ENCODE data around the gene INF2.
"Not testable (repeated sequence)": the region's sequence is repeated elsewhere in the genome, so short reads cannot be mapped to it uniquely, and the experiment has no call there.

Gene INF2

DNA sequence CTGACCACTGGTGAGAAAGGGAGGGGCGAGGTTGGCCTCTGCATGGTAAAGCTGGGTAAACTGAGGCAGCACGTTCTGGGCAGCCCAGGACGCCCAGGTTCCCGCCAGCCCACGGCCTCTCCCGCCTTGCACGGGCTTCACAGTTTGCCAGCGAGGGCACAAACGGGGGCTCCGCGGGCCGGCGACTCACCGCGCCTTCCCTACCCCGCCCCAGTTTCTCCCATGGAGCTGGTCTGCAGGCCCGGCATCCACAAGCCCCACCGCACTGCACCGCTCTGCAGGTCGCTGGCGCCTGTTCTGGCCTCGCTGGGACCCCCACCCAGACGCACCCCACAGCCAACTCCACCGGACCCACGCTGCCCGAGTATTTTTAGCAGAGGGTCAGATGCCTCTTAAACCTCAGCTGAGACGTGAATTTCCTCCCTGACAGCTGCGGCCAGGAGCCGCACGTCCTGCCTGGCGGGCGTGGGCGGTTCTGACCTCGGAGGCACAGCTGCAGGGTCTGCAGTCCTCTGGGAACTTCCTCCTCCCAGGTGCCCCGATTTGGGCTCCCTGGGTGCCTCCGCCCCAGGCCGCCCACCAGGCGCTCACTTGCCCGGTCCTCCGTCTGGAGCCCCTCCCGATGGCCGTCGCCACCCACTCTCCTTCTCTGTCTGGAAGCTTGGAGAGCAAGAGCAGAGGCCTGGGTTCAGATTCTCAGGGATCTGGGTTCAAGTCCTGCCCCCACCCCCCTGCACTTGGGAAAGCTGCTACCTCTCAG, 29.5 kb upstream of the INF2 start:
- H3K4me2 ChIP-seq (ENCODE audit: low read length), result peak overlapping the region; percentile 18; the same call in 1 of the 2 replicates
- H3K36me3 ChIP-seq (ENCODE audit: insufficient read depth, low read length), result no peaks in the 10 kb centered on the region; the same call in 1 of the 2 replicates
- H3K9me2 ChIP-seq (ENCODE audit: low read depth, low read length), result no peaks in the 10 kb centered on the region
- no peaks in the 10 kb centered on the region for H3K79me2 ChIP-seq (ENCODE audit: insufficient read depth, low read length)
- peak overlapping the region; percentile 84 for H3K27ac ChIP-seq (ENCODE audit: low read depth, low read length, poor library complexity, severe bottlenecking)
- TF ChIP-seq EZH2 (IDR thresholded peaks at IDR 0.05; ENCODE audit: borderline replicate concordance, low read length), result no peak
- no peaks in the 10 kb centered on the region for H4K20me1 ChIP-seq (ENCODE audit: insufficient read depth, low read length)
- peaks cover 54% of the 10 kb centered on the region for H3K4me1 ChIP-seq (ENCODE audit: insufficient read depth, low read length, severe bottlenecking)
- no peak overlapping the region for H2AFZ ChIP-seq (ENCODE audit: low read length)
- no peaks in the 10 kb centered on the region for H3F3A ChIP-seq (ENCODE audit: insufficient read depth, low read length)
- H3K4me3 ChIP-seq (ENCODE audit: low read depth, low read length, poor library complexity, severe bottlenecking), result no peak overlapping the region
- peaks cover 17% of the 10 kb centered on the region; the same call in 1 of the 2 replicates for H3K27me3 ChIP-seq (ENCODE audit: insufficient read depth, low read length)
- H3K9ac ChIP-seq (ENCODE audit: low read length), result no peak overlapping the region
- H3K9me3 ChIP-seq (ENCODE audit: low read length), result no peaks in the 10 kb centered on the region

DNA sequence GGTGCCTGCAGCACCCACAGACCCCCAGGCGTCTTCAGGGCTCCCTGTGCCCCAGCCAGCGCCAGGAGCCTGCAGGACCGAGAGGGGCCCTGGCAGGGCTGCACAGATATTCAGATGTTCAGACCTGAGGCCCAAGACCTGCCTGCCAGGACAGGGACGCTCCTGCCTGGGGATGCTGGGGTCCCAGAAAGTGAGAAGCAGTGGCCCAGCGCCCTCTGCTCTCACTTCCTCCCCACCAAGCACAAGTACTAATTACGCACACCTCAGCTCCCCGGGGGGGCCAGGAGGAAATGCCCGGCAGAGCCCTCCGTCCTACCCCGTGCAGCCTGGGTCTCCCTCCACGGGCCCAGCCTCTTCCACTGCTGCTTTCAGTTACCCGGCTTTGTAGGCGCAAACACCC, 28.8 kb upstream of the INF2 start:
- Histone ChIP-seq H3K4me2 (ENCODE audit: low read length) (peak overlapping the region; percentile 18; the same call in 1 of the 2 replicates), H3K9me3 (ENCODE audit: low read length) (no peaks in the 10 kb centered on the region), H3K9me2 (ENCODE audit: low read depth, low read length) (no peaks in the 10 kb centered on the region), H3K4me3 (ENCODE audit: low read depth, low read length, poor library complexity, severe bottlenecking) (no peak overlapping the region), H3K36me3 (ENCODE audit: insufficient read depth, low read length) (no peaks in the 10 kb centered on the region; the same call in 1 of the 2 replicates), H3F3A (ENCODE audit: insufficient read depth, low read length) (no peaks in the 10 kb centered on the region), H3K27me3 (ENCODE audit: insufficient read depth, low read length) (peaks cover 15% of the 10 kb centered on the region; the same call in 1 of the 2 replicates), H3K79me2 (ENCODE audit: insufficient read depth, low read length) (no peaks in the 10 kb centered on the region), H3K27ac (ENCODE audit: low read depth, low read length, poor library complexity, severe bottlenecking) (peak overlapping the region; percentile 84), H3K9ac (ENCODE audit: low read length) (no peak overlapping the region), H2AFZ (ENCODE audit: low read length) (no peak overlapping the region), H4K20me1 (ENCODE audit: insufficient read depth, low read length) (no peaks in the 10 kb centered on the region), H3K4me1 (ENCODE audit: insufficient read depth, low read length, severe bottlenecking) (peaks cover 59% of the 10 kb centered on the region)
- TF ChIP-seq EZH2 (IDR thresholded peaks at IDR 0.05; ENCODE audit: borderline replicate concordance, low read length), result no peak

DNA sequence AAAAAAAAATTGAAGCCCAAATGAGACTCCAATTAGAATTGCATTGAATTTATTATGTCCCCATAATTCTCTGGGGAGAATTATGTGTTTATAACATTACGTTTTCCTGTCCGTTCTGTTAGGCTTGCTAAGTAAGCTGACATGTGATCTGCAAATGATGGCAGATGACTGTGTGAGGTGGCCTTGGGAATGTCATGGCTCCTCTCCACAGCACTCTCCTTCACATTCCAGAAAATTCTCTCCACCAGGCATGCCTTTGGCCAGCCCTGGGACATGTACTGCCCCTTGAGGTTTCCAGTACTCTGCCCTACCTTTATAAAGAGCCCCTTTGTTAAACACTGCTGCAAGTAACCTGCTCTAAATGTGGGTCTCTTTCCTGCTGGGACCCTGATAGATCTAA, 28.3 kb upstream of the INF2 start:
- peak overlapping the region; percentile 84 for H3K27ac ChIP-seq (ENCODE audit: low read depth, low read length, poor library complexity, severe bottlenecking)
- no peaks in the 10 kb centered on the region for H3K9me3 ChIP-seq (ENCODE audit: low read length)
- H3K27me3 ChIP-seq (ENCODE audit: insufficient read depth, low read length), result peaks cover 14% of the 10 kb centered on the region; the same call in 1 of the 2 replicates
- no peak for TF ChIP-seq EZH2 (IDR thresholded peaks at IDR 0.05; ENCODE audit: borderline replicate concordance, low read length)
- TF ChIP-seq, protein P1, sequence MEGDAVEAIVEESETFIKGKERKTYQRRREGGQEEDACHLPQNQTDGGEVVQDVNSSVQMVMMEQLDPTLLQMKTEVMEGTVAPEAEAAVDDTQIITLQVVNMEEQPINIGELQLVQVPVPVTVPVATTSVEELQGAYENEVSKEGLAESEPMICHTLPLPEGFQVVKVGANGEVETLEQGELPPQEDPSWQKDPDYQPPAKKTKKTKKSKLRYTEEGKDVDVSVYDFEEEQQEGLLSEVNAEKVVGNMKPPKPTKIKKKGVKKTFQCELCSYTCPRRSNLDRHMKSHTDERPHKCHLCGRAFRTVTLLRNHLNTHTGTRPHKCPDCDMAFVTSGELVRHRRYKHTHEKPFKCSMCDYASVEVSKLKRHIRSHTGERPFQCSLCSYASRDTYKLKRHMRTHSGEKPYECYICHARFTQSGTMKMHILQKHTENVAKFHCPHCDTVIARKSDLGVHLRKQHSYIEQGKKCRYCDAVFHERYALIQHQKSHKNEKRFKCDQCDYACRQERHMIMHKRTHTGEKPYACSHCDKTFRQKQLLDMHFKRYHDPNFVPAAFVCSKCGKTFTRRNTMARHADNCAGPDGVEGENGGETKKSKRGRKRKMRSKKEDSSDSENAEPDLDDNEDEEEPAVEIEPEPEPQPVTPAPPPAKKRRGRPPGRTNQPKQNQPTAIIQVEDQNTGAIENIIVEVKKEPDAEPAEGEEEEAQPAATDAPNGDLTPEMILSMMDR (IDR thresholded peaks at IDR 0.05; ENCODE audit: low read length), result no peak
- H3K9me2 ChIP-seq (ENCODE audit: low read depth, low read length), result no peaks in the 10 kb centered on the region
- peaks cover 62% of the 10 kb centered on the region for H3K4me1 ChIP-seq (ENCODE audit: insufficient read depth, low read length, severe bottlenecking)
- no peaks in the 10 kb centered on the region for H4K20me1 ChIP-seq (ENCODE audit: insufficient read depth, low read length)
- H3K4me3 ChIP-seq (ENCODE audit: low read depth, low read length, poor library complexity, severe bottlenecking), result no peak overlapping the region
- H3K79me2 ChIP-seq (ENCODE audit: insufficient read depth, low read length), result no peaks in the 10 kb centered on the region
- no peaks in the 10 kb centered on the region for H3F3A ChIP-seq (ENCODE audit: insufficient read depth, low read length)
- no peaks in the 10 kb centered on the region; the same call in 1 of the 2 replicates for H3K36me3 ChIP-seq (ENCODE audit: insufficient read depth, low read length)
- no peak overlapping the region for H3K4me2 ChIP-seq (ENCODE audit: low read length)
- no peak overlapping the region for H3K9ac ChIP-seq (ENCODE audit: low read length)
- no peak overlapping the region for H2AFZ ChIP-seq (ENCODE audit: low read length)

DNA sequence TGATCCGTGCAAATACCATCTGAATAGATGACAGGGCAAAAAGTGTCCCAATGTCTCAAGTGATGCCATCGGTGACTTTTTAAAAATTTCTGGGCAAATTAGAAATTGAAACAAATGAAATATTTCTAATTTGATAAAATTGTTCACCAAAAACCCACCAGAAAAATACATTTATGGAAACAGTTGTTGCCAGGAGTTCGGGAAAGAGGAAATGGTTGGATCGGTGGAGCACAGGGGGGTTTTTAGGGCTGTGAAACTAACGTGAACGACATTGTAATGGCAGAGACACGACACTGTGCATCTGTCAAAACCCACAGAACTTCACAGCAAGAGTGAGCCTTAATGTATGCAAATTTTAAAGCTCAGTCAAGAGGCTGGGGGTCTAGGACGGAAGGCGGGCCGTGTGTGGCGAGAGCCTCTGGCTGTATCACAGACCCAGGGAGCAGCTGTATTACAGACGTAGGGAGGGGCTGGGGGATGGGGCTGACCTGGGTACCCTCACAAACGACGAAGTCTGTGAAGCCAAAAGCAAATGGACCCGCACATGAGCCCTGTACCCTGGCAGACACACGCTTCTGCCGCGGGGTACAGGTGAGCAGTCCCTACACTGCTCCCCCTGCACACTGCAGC, 27.8 kb upstream of the INF2 start:
- H3K9me3 ChIP-seq (ENCODE audit: low read length); H3K4me3 ChIP-seq (ENCODE audit: low read depth, low read length, poor library complexity, severe bottlenecking); H3K79me2 ChIP-seq (ENCODE audit: insufficient read depth, low read length); H3K36me3 ChIP-seq (ENCODE audit: insufficient read depth, low read length); H3F3A ChIP-seq (ENCODE audit: insufficient read depth, low read length); H3K9me2 ChIP-seq (ENCODE audit: low read depth, low read length); H3K9ac ChIP-seq (ENCODE audit: low read length); H4K20me1 ChIP-seq (ENCODE audit: insufficient read depth, low read length); H3K4me2 ChIP-seq (ENCODE audit: low read length); H2AFZ ChIP-seq (ENCODE audit: low read length): not testable (repeated sequence)
- Histone ChIP-seq H3K27ac (ENCODE audit: low read depth, low read length, poor library complexity, severe bottlenecking) (peak overlapping the region; percentile 84), H3K27me3 (ENCODE audit: insufficient read depth, low read length) (peaks cover 14% of the 10 kb centered on the region; the same call in 1 of the 2 replicates), H3K4me1 (ENCODE audit: insufficient read depth, low read length, severe bottlenecking) (peaks cover 56% of the 10 kb centered on the region)

DNA sequence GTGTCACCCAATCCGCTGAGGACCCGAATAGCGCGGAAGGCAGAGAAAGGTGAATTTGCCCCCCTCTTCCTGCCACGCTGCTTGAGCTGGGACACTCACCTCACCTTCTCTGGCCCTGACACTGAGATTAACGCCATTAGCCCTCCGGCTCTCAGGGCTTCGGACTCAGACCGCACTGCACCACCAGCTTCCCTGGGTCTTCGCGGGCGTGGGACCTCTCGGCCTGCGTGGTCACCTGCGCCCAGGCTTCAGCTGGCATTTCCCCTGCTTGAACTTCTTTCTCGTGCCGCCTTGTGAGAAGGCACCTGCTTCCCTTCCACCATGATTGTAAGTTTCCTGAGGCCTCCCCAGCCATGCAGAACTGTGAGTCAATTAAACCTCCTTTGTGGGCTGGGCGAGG, 26.9 kb upstream of the INF2 start:
- not testable (repeated sequence) for H3K79me2 ChIP-seq (ENCODE audit: insufficient read depth, low read length); H2AFZ ChIP-seq (ENCODE audit: low read length); H4K20me1 ChIP-seq (ENCODE audit: insufficient read depth, low read length); H3K27ac ChIP-seq (ENCODE audit: low read depth, low read length, poor library complexity, severe bottlenecking); H3K9me3 ChIP-seq (ENCODE audit: low read length); H3K4me2 ChIP-seq (ENCODE audit: low read length); H3F3A ChIP-seq (ENCODE audit: insufficient read depth, low read length); H3K9me2 ChIP-seq (ENCODE audit: low read depth, low read length); H3K36me3 ChIP-seq (ENCODE audit: insufficient read depth, low read length); H3K9ac ChIP-seq (ENCODE audit: low read length); H3K4me3 ChIP-seq (ENCODE audit: low read depth, low read length, poor library complexity, severe bottlenecking)
- H3K27me3 ChIP-seq (ENCODE audit: insufficient read depth, low read length), result peaks cover 14% of the 10 kb centered on the region; the same call in 1 of the 2 replicates
- H3K4me1 ChIP-seq (ENCODE audit: insufficient read depth, low read length, severe bottlenecking), result peaks cover 48% of the 10 kb centered on the region
